GM18868 (cell line): ENCODE data around the gene BCL2L11.
"Not testable (repeated sequence)": the region's sequence is repeated elsewhere in the genome, so short reads cannot be mapped to it uniquely, and the experiment has no call there.

ENCODE experiments used
- ATAC-seq: cut with Tn5 transposase; IDR thresholded peaks from one replicate; pipeline ENCODE4 v1.9.1; 2021; ENCODE audit warnings: mild to moderate bottlenecking, moderate library complexity; ENCODE audit not compliant: unreplicated experiment

The BCL2L11 gene, protein sequence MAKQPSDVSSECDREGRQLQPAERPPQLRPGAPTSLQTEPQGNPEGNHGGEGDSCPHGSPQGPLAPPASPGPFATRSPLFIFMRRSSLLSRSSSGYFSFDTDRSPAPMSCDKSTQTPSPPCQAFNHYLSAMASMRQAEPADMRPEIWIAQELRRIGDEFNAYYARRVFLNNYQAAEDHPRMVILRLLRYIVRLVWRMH

GRCh38 chr2:111120253-111121027, at the start of gene BCL2L11:
BCL2L11 (plus strand) TSS chr2:111120914; CDS start chr2:111123746, 2,832 bp downstream.
- ATAC-seq = peak; percentile 58

DNA sequence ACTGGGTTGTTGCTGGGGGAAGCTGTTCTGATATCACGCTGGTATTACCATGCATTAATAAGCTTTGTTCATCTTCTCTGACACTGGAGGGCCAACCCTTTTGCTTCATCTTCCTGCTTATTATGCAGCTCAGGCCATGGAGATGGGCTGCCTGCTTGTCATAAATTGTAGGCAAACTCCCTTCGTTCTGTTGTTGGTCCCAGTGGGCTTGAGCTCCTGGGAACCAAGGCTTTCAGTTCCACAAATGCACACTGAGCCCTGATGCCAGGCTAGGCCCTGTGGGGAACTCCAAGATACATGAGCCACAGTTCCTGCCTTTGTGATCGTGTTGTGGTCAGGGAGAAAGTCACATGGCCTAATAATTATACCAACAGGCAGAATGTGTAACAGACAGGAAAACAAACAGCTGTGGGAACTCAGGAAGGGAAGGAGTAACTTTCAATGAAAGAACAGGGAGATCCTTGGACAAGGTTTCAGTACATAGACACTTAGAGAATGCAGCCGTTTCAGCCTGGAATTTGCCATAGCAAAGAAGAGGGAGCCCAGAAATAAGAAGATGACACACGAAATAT, 49.0 kb upstream of the BCL2L11 start:
- no peak for ATAC-seq

GRCh38 chr2:111072220-111072871, 48.4 kb upstream of the BCL2L11 start:
- no peak for ATAC-seq

GRCh38 chr2:111082659-111083058, 38.1 kb upstream of the BCL2L11 start:
- ATAC-seq = not testable (repeated sequence)

GRCh38 chr2:111091811-111092211, 28.9 kb upstream of the BCL2L11 start:
- no peak for ATAC-seq

DNA sequence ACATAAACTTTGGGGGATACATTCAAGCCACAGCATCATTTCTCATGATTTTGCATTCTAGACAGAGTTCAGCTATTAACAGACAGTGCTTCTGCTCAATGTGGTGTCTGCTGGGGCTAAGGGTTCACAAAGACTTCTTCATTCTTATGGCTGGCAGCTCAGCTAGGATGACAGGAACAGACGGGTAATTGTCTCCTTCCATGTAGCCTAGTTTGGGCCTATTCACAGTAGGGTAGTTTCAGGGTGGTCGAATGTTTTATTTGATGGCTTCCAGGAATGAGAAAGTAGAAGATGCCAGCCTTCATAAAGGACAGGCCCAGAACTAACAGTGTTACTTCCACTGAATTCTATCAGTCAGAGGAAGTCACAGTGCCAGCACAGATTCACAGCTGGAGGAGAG, 26.0 kb upstream of the BCL2L11 start:
- ATAC-seq = no peak

GRCh38 chr2:111095434-111095833, 25.3 kb upstream of the BCL2L11 start:
- ATAC-seq = no peak

DNA sequence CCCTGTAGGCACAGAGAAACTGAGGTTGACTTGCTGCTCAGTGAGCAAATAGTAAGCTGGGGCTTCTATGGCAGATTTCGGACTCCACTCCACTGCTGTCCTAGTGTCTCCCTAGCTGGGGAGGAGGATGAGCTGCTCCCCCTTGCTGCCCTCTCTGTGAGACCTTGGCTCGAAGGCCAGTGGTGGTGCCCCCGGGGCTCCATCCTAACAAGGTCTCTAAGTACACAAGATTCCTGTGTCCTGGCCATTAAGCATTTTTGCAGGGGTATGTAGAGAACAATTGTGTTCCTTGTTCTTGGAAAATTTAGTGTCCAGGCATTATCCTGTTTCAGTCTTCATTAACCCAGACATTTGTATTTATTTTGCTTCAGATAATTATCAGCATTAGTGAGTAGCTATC, 21.3 kb upstream of the BCL2L11 start:
- no peak for ATAC-seq

GRCh38 chr2:111100087-111100764, 20.5 kb upstream of the BCL2L11 start:
- ATAC-seq = peak; percentile 20

DNA sequence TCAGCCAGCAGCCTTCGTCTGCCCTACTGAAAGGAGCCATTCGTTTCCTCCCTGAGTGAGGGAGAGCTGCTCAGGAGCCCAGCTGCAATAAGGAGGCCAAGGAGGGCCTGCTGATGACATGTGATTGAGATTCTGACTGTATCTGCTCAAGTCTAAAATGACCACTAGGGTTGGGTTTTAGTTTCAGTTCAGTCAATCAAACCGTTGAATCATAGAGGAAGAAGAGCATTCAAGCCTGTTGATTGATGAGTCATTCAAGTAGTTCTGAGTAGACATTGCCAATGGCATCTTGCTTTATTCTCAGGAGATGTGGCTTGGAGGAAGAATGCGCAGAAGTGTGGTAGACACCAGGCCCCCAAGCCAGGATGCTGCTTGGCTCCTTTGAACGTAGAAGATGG, 19.9 kb upstream of the BCL2L11 start:
- ATAC-seq = peak; percentile 93

DNA sequence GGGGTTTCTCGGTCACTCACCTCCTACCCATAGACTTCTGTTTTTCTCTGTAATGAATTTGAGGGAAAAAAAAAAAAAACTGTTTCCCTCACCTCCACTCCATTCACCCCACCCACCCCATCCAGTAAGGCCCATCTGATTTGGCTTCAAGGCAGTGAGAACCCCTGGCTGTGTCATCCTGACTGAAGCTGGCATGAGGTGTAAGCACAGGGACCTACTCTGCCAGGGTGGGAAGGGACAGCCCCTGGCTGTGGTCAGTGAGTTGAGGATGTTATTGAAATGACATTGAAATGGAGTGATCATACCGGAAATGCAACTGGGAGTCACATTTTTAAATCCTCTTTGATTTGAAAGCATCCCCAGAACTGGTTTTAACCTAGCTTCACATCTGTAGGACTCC, 19.1 kb upstream of the BCL2L11 start:
- no peak for ATAC-seq

- no peak for ATAC-seq
These were observed 18.5 kb upstream of the BCL2L11 start for GRCh38 chr2:111102216-111102615.

DNA sequence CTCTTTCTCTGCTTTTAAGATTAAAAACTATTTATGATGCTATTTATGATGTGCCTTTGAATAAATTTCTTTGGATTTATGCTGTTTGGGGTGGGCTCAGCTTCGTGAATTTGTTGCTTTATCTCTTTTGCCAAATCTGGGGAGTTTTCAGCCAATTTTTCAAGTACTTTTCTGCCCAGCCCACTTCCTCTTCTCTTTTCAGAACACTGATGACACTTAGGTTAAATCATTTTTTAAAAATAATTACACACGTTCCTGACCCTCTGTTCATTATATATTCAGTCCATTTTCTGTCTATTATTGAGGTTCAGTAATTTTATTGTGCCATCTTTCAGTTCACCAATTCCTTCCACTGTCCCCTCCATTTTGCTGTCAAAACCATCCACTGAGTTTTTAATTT, 14.8 kb upstream of the BCL2L11 start:
- ATAC-seq = no peak

- no peak for ATAC-seq
These were observed 14.0 kb upstream of the BCL2L11 start for GRCh38 chr2:111106706-111107105.

DNA sequence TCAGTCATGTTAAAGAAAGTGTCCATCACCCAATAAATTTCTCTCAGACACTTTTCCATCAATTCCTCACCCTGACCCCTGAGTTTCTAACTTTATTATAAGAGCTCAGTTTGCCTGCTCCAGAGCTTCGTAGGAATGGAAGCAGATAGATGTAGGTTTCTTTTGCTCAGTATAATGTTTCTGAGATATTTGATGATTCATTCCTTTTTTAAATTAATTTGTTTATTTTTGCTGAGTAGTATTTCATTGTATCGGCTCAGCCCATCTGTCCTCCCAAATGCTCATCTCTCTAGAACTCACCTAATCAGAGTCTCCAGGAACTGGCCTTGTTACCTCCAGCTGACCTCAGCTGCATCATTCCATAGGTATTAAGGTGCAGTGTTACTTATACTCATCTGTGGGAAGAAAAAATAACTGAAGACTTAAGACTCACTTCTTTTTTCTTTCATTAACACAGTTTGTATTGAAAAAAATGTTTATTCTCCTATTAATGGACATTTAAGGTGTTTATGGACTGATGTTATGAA, 11.9 kb upstream of the BCL2L11 start:
- no peak for ATAC-seq

DNA sequence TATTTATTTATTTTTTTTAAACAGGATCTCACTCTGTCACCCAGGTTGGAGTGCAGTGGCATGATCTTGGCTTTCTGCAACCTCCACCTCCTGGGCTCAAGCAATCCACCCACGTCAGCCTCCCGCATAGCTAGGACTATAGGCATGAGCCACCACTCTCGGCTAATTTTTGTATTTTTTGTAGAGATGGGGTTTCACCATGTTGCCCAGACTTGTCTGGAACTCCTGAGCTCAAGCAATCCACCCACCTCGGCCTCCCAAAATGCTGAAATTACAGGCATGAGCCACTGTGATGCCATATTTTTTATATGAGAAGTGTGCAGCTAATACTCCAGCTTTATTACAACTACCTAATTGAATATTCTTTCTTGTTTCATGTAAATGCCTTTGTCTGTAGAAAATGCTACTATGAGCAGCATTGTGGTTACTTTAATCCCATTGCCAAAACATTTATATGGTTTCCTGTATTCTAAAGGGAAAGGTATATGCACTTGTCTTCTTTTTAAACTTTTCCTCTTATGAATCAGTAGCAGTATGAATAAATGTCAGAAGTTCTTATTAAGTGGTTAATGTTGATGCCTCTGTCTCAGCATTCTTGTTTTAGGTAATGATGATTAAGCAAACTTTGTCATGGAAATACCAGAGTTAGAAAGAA, 9.5 kb upstream of the BCL2L11 start:
- no peak for ATAC-seq

- ATAC-seq = no peak
These were observed 6.9 kb upstream of the BCL2L11 start for GRCh38 chr2:111113838-111114237.

DNA sequence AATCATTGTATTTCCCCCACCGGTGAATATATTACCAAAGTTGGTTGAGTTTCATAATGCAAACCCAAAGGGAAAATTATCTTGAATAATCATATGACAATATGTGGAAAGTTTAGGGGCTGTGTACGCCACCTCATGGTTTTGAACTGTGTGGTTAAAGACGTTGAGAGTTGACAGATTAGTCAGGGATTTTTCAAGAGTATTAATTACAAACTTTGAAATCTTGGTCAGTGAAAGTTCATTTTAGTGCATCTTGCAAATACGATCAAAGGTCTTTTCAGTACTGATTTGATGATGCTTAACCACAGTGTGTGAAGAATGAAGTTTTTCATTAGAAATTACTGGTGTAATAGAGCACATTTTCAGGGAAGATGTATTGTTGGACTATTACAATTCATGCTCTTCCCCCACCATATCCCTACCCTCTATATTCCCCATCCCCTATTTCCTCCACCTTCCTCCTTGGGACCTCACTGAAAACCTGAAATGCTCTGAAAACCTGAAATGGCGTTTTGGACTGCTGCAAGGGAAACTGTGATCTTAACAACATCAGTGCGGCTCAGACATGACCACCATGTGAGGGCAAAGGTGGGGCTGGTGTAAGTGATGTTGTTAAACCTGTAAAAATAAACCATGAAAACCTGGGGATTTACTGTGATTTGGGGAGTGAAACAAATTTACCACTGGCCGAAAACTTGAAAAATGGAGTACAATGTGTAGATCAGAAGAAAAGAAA, 4.5 kb upstream of the BCL2L11 start:
- ATAC-seq = peak; percentile 36

DNA sequence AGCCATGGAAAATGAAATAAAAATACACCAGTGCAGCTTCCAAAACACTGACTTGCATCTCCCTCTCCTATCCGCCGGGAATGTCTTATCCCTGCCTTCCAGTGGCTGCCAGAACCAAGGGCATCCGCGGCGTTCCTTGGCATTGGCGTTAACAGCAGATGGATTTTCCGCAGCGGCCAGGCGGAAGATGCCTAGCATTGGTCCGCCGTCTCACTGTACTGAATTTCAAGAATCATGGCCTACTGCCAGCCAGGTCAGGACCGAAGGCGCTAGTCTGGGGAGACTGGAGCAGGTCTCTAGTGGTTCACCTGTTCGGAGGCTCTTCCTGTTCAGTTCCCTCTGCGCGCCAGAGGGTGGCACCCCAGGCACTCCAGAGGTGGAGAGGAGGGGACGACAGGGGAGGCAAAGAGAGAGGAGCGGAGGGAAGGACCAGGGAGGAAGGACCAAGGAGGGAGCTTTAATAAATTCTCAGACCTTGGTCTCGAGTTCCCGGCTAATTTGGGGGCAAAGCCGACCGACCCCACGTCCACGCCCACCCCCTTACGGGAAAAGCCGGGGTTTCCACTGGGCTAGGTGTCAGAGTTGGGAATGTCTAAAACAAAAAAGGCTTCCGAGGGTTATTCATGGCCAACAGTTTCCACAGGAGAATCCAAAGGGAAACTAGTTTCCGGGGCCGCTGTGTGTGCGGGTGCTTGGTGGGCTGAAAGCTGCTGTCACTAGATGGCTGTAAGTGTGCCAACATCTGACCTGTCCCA, 3.7 kb upstream of the BCL2L11 start:
- no peak for ATAC-seq
